GM18508 (cell line): ENCODE data around the gene BDNF.

Experiments used
- ATAC-seq: cut with Tn5 transposase; IDR thresholded peaks from one replicate; pipeline ENCODE4 v1.9.1; 2021; ENCODE audit warnings: moderate number of reproducible peaks; ENCODE audit not compliant: insufficient read depth, unreplicated experiment

Gene BDNF

GRCh38 chr11:27610280-27610679 lies 90.0 kb downstream of the BDNF start:
- ATAC-seq: no peak

GRCh38 chr11:27608951-27609350 lies 91.3 kb downstream of the BDNF start:
- ATAC-seq: no peak

- ATAC-seq: no peak
Measured at GRCh38 chr11:27605422-27605821, 94.8 kb downstream of the BDNF start.
